ENCODE data around the gene ZCWPW1. TPM values are rescaled to one million over a fixed set of nuclear protein-coding genes. Genes with fewer than 3 reads are reported as not detected.

The ZCWPW1 gene
- total RNA-seq, 2 experiments from 2014 or later = 4.1 to 10.8 TPM

GRCh38 chr7:100393233-100393905 is 35.1 kb downstream of the ZCWPW1 start:
- ChIA-PET CTCF (ENCODE audit: unreplicated experiment) (no interaction called here), POLR2A (interaction anchor here (0.7 to 1.6 kb wide), 7 partner anchors 11 to 298 kb away, joined by 3 to 5 read pairs (median 4); no protein-coding TSS in a partner anchor)
- H3K36me3 ChIP-seq (ENCODE audit: insufficient read depth, low read length) = no peaks in the 10 kb centered on the region
- H4K20me1 ChIP-seq (ENCODE audit: insufficient read depth, low read length) = no peaks in the 10 kb centered on the region
- peak overlapping the region; percentile 8 for H3K4me2 ChIP-seq (ENCODE audit: low read length)
- intact Hi-C loops (cut with micrococcal nuclease; ENCODE audit: unreplicated experiment) = no loop called here
- H3K79me2 ChIP-seq (ENCODE audit: insufficient read depth, low read depth, low read length) = no peaks in the 10 kb centered on the region
- H3K9me2 ChIP-seq (ENCODE audit: insufficient read depth, low read length) = no peaks in the 10 kb centered on the region
- DNase-seq (ENCODE audit: low spot score) = peak; percentile 15
- no peak overlapping the region for H3K27ac ChIP-seq (ENCODE audit: low read depth, low read length, poor library complexity, severe bottlenecking)
- peaks cover 40% of the 10 kb centered on the region for H3K4me1 ChIP-seq (ENCODE audit: insufficient read depth, low read length, poor library complexity, severe bottlenecking)
- H2AFZ ChIP-seq (ENCODE audit: low read length) = peak overlapping the region; percentile 20; the same call in 1 of the 2 replicates
- no peaks in the 10 kb centered on the region for H3K9me3 ChIP-seq (ENCODE audit: low read length)
- no peak overlapping the region for H3K4me3 ChIP-seq (ENCODE audit: low read depth, low read length, poor library complexity, severe bottlenecking)
- BruUV-seq (replicated peaks) = no TSS peak
- TF ChIP-seq CTCF (conservative IDR thresholded peaks at IDR 0.05; ENCODE audit: low read length) (0 out of 2 replicates have a peak, but pooled peaks have one; percentile 19), EZH2phosphoT487 (IDR thresholded peaks at IDR 0.05; ENCODE audit: borderline replicate concordance, low read depth, low read length) (no peak)

GRCh38 chr7:100390286-100391009 is 38.1 kb downstream of the ZCWPW1 start:
- no peaks in the 10 kb centered on the region for H4K20me1 ChIP-seq (ENCODE audit: insufficient read depth, low read length)
- H3K36me3 ChIP-seq (ENCODE audit: insufficient read depth, low read length) = no peaks in the 10 kb centered on the region
- no peak overlapping the region for H3K27ac ChIP-seq (ENCODE audit: low read depth, low read length, poor library complexity, severe bottlenecking)
- H3K4me2 ChIP-seq (ENCODE audit: low read length) = no peak overlapping the region
- H3K9me3 ChIP-seq (ENCODE audit: low read length) = no peaks in the 10 kb centered on the region
- DNase-seq (ENCODE audit: low spot score) = no peak
- H2AFZ ChIP-seq (ENCODE audit: low read length) = no peak overlapping the region
- H3K4me3 ChIP-seq (ENCODE audit: low read depth, low read length, poor library complexity, severe bottlenecking) = no peak overlapping the region
- H3K79me2 ChIP-seq (ENCODE audit: insufficient read depth, low read depth, low read length) = no peaks in the 10 kb centered on the region
- BruUV-seq (replicated peaks) = no TSS peak
- H3K4me1 ChIP-seq (ENCODE audit: insufficient read depth, low read length, poor library complexity, severe bottlenecking) = peaks cover 16% of the 10 kb centered on the region
- POLR2A ChIA-PET = interaction anchor here (1.1 kb wide), 1 partner anchor 38 kb away, joined by 3 read pairs; the partner anchor contains the start of gene ZCWPW1
- CTCF ChIA-PET (ENCODE audit: unreplicated experiment) = interaction anchor here (0.6 kb wide), 1 partner anchor 136 kb away, joined by 5 read pairs; no protein-coding TSS in a partner anchor
- TF ChIP-seq CTCF (conservative IDR thresholded peaks at IDR 0.05; ENCODE audit: low read length) (no peak), EZH2phosphoT487 (IDR thresholded peaks at IDR 0.05; ENCODE audit: borderline replicate concordance, low read depth, low read length) (no peak)
- no peaks in the 10 kb centered on the region for H3K9me2 ChIP-seq (ENCODE audit: insufficient read depth, low read length)
- intact Hi-C loops (cut with micrococcal nuclease; ENCODE audit: unreplicated experiment) = no loop called here
